ENCODE results near the gene SRSF12.

DNA sequence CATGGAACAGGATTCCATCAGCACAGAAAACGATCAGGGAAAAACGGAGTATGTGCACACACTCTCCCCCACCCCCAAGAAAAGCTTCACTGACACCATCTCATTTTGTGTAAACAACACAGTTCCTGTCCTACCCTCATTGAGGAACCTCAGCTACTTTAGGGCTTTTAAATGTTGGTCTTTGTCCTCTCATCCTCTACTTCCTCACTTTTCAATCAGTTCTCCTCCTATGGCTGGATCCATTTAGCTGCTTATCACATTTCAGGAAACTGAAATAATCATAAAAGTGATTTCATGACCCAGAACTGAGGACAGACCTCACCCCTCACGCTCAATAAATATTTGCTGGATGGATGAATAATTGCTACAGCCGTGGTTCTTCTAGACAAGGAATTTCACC, 70.4 kb downstream of the SRSF12 start:
- TF ChIP-seq CTCF (IDR thresholded peaks at IDR 0.05), result no peak
- TF ChIP-seq EP300 (IDR thresholded peaks at IDR 0.05), result no peak
